HepG2 (cell line): Measurements from ENCODE around the gene EPSTI1. TPM values are rescaled to one million over a fixed set of nuclear protein-coding genes. Genes with fewer than 3 reads are reported as not detected.

Experiments
- ATF7 ChIP-seq, 2 experiments: fragments of 450-650 bp in 1 of 2; sonication (generic) in 1 of 2; formaldehyde crosslinking in 1 of 2; IDR thresholded peaks; 2 replicates each; pipeline versions ENCODE4 v1.4.0 to v1.6.1; 2016 to 2020; ENCODE audit warnings: antibody characterized with exemption in 1 of 2, mild to moderate bottlenecking in 1 of 2, missing genetic modification reagents in 1 of 2
- GTF2F1 ChIP-seq: fragments of 150-350 bp; IDR thresholded peaks from 2 replicates; pipeline ENCODE4 v1.6.1; 2014; ENCODE audit warnings: low read length
- HDAC1 ChIP-seq: sonication (generic); formaldehyde crosslinking; IDR thresholded peaks from 2 replicates; pipeline ENCODE4 v1.5.1; 2020; ENCODE audit warnings: mild to moderate bottlenecking, missing genetic modification reagents
- HMGXB3 ChIP-seq: sonication (generic); formaldehyde crosslinking; IDR thresholded peaks from 2 replicates; pipeline ENCODE4 v1.4.0; 2020; ENCODE audit warnings: missing genetic modification reagents, borderline replicate concordance
- HOXA9 ChIP-seq: sonication (generic); formaldehyde crosslinking; IDR thresholded peaks from 2 replicates; pipeline ENCODE4 v1.8.1; 2022; ENCODE audit warnings: missing genetic modification reagents, mild to moderate bottlenecking, moderate library complexity, borderline replicate concordance
- JUN ChIP-seq: sonication (generic); formaldehyde crosslinking; IDR thresholded peaks from 2 replicates; pipeline ENCODE4 v1.4.0; 2020; ENCODE audit warnings: mild to moderate bottlenecking, missing genetic modification reagents
- NCOA1 ChIP-seq: sonication (generic); formaldehyde crosslinking; IDR thresholded peaks from 2 replicates; pipeline ENCODE4 v1.9.0; 2021; ENCODE audit warnings: missing genetic modification reagents
- NRL ChIP-seq: sonication (generic); formaldehyde crosslinking; IDR thresholded peaks from 2 replicates; pipeline ENCODE4 v1.5.0; 2020; ENCODE audit warnings: missing genetic modification reagents, mild to moderate bottlenecking, moderate library complexity, borderline replicate concordance
- SAFB2 ChIP-seq: sonication (generic); formaldehyde crosslinking; IDR thresholded peaks from 2 replicates; pipeline ENCODE4 v1.5.1; 2020; ENCODE audit warnings: missing genetic modification reagents, low read depth, mild to moderate bottlenecking, borderline replicate concordance
- SMAD3 ChIP-seq: sonication (generic); formaldehyde crosslinking; IDR thresholded peaks from 2 replicates; pipeline ENCODE4 v1.4.0; 2020; ENCODE audit warnings: missing genetic modification reagents
- SRSF1 ChIP-seq: fragments of 200-400 bp; formaldehyde crosslinking; optimal IDR thresholded peaks from 2 replicates; pipeline ENCODE3; 2017; ENCODE audit warnings: mild to moderate bottlenecking, low read depth, low read length, moderate library complexity
- TARDBP ChIP-seq: sonication (generic); formaldehyde crosslinking; IDR thresholded peaks from 2 replicates; pipeline ENCODE4 v1.8.0; 2022; ENCODE audit warnings: mild to moderate bottlenecking, missing genetic modification reagents
- ZBTB43 ChIP-seq: sonication (generic); formaldehyde crosslinking; conservative IDR thresholded peaks from 2 replicates; pipeline ENCODE4 v1.4.0; 2020; ENCODE audit warnings: missing genetic modification reagents
- ZMYM4 ChIP-seq: sonication (generic); formaldehyde crosslinking; IDR thresholded peaks from 2 replicates; pipeline ENCODE4 v1.8.1; 2023; ENCODE audit warnings: mild to moderate bottlenecking, missing genetic modification reagents
- ZNF281 ChIP-seq: sonication (generic); formaldehyde crosslinking; IDR thresholded peaks from 2 replicates; pipeline ENCODE4 v1.4.0; 2020; ENCODE audit warnings: missing genetic modification reagents, borderline replicate concordance
- ZNF337 ChIP-seq: sonication (generic); formaldehyde crosslinking; IDR thresholded peaks from 2 replicates; pipeline ENCODE4 v1.5.1; 2020; ENCODE audit warnings: missing genetic modification reagents, low read depth, mild to moderate bottlenecking, borderline replicate concordance
- ZNF547 ChIP-seq: sonication (generic); formaldehyde crosslinking; IDR thresholded peaks from 2 replicates; pipeline ENCODE4 v1.5.1; 2020; ENCODE audit warnings: mild to moderate bottlenecking, missing genetic modification reagents
- ZNF564 ChIP-seq: sonication (generic); formaldehyde crosslinking; IDR thresholded peaks from 2 replicates; pipeline ENCODE4 v1.8.1; 2023; ENCODE audit warnings: mild to moderate bottlenecking, missing genetic modification reagents
- ZSCAN12 ChIP-seq: sonication (generic); formaldehyde crosslinking; IDR thresholded peaks from 2 replicates; pipeline ENCODE4 v1.9.0; 2021; ENCODE audit warnings: mild to moderate bottlenecking, missing genetic modification reagents
- ZSCAN22 ChIP-seq: sonication (generic); formaldehyde crosslinking; IDR thresholded peaks from 2 replicates; pipeline ENCODE4 v1.4.0; 2020; ENCODE audit warnings: mild to moderate bottlenecking, missing genetic modification reagents
- polyA plus RNA-seq, 8 experiments: library from polyadenylated mRNA; depleted of rRNA in 3 of 8; stranded (reverse) in 7 of 8; unstranded in 1 of 8; fragments of >200 nt; fragmentation: Illumina TruSeq in 4 of 8; extraction: Trizol in 4 of 8; gene quantifications; 2 replicates each; pipeline versions ENCODE4 v1.2.1 to v1.2.3, GENCODE V29; 2011 to 2016; ENCODE audit warnings: low read depth in 4 of 8, missing spikeins in 1 of 8, mixed read lengths in 1 of 8; ENCODE audit not compliant: insufficient read depth in 1 of 8
- total RNA-seq, 5 experiments: library from RNA; depleted of rRNA; stranded (reverse); fragments of >200 nt; fragmentation: Illumina TruSeq; extraction: Trizol; gene quantifications; 2 replicates each; pipeline ENCODE4 v1.2.3, GENCODE V29; 2016; ENCODE audit warnings: low read depth in 1 of 5

Gene EPSTI1
- total and polyA plus RNA-seq, 2 of the 13 experiments (the other 11 are each of a cell fraction or from before 2014, with no cell fraction given) = 0.03 TPM; not detected in 1

- no peak for TF ChIP-seq SAFB2 (CRISPR knock-in tag)
- TF ChIP-seq ZSCAN12 (CRISPR knock-in tag) = no peak
- TF ChIP-seq GTF2F1 = no peak
- no peak for TF ChIP-seq ZNF337 (CRISPR knock-in tag)
- TF ChIP-seq TARDBP = peak; percentile 44; the same call in 1 of the 2 replicates
- TF ChIP-seq ZBTB43 (CRISPR knock-in tag) = no peak; the same call in 1 of the 2 replicates
- no peak for TF ChIP-seq ATF7 (IDR thresholded peaks at IDR 0.05)
- TF ChIP-seq ATF7 (CRISPR knock-in tag; IDR thresholded peaks at IDR 0.05) = no peak
- TF ChIP-seq ZSCAN22 (CRISPR knock-in tag) = no peak
- peak; percentile 67; the same call in 1 of the 2 replicates for TF ChIP-seq ZNF564 (CRISPR knock-in tag)
- TF ChIP-seq ZNF281 (CRISPR knock-in tag) = no peak
- TF ChIP-seq SMAD3 (CRISPR knock-in tag) = 0 out of 2 replicates have a peak, but pooled peaks have one; percentile 22
- TF ChIP-seq HOXA9 (CRISPR knock-in tag) = no peak
- TF ChIP-seq HDAC1 (CRISPR knock-in tag) = peak; percentile 77
- peak; percentile 67 for TF ChIP-seq NRL (CRISPR knock-in tag)
- TF ChIP-seq ZNF547 (CRISPR knock-in tag) = no peak
- TF ChIP-seq SRSF1 = peak; percentile 76
- no peak for TF ChIP-seq NCOA1 (CRISPR knock-in tag)
- TF ChIP-seq ZMYM4 = peak; percentile 87
- no peak for TF ChIP-seq JUN (CRISPR knock-in tag)
- no peak; the same call in 1 of the 2 replicates for TF ChIP-seq HMGXB3 (CRISPR knock-in tag)
Measured at GRCh38 chr13:43023289-43023963, 31.4 kb upstream of the EPSTI1 start, which contains the start of gene DNAJC15 (continued).
